Natural killer cell (primary cell): ENCODE data around the gene C2CD3. TPM values are rescaled to one million over a fixed set of nuclear protein-coding genes. Genes with fewer than 3 reads are reported as not detected.

ENCODE experiments used
- ATAC-seq, 3 donors: fragments of 150-1000 bp in 2 of 3; fragments of 200-7000 bp in 1 of 3; cut with Tn5 transposase; 1 replicate in 1 of 3; 2 replicates in 2 of 3; pipeline ENCODE4 v1.10.0; 2021; ENCODE audit warnings: mild to moderate bottlenecking in 2 of 3, moderate library complexity in 2 of 3
- DNase-seq, 2 donors: peaks; one replicate each; pipeline versions ENCODE4 v3.0.0 to v3.0.0-alpha.2; 2013 to 2021; ENCODE audit warnings: mixed read lengths in 1 of 2
- H3K27ac ChIP-seq: one replicate; pipeline ENCODE4 v1.5.1; 2013; ENCODE audit warnings: mild to moderate bottlenecking, low read length
- H3K27me3 ChIP-seq: one replicate; pipeline ENCODE4 v1.6.1; 2013; ENCODE audit warnings: low read length; ENCODE audit not compliant: control insufficient read depth, insufficient read depth
- H3K36me3 ChIP-seq: one replicate; pipeline ENCODE4 v1.6.1; 2013; ENCODE audit warnings: low read length; ENCODE audit not compliant: control insufficient read depth, insufficient read depth
- H3K4me1 ChIP-seq: one replicate; pipeline ENCODE4 v1.6.1; 2013; ENCODE audit warnings: low read length; ENCODE audit not compliant: control insufficient read depth, insufficient read depth
- H3K4me3 ChIP-seq: one replicate; pipeline ENCODE4 v1.5.1; 2013; ENCODE audit warnings: low read length
- H3K9me3 ChIP-seq: one replicate; pipeline ENCODE4 v1.6.1; 2013; ENCODE audit warnings: low read length; ENCODE audit not compliant: control insufficient read depth, insufficient read depth
- H3K27ac Mint-ChIP-seq, 2 donors: one replicate each; pipeline ENCODE4 v1.8.0; 2022; ENCODE audit warnings: mild to moderate bottlenecking in 2 of 2, mixed read lengths in 2 of 2, moderate library complexity in 1 of 2
- H3K27me3 Mint-ChIP-seq, 2 donors: one replicate each; pipeline ENCODE4 v1.8.0; 2022; ENCODE audit warnings: low read depth in 2 of 2, mixed read lengths in 2 of 2
- H3K36me3 Mint-ChIP-seq: one replicate; pipeline ENCODE4 v1.8.0; 2022; ENCODE audit warnings: mixed read lengths
- H3K4me1 Mint-ChIP-seq, 2 donors: one replicate each; pipeline ENCODE4 v1.8.0; 2022; ENCODE audit warnings: mixed read lengths in 2 of 2
- H3K4me3 Mint-ChIP-seq: one replicate; pipeline ENCODE4 v1.8.0; 2022; ENCODE audit warnings: mild to moderate bottlenecking, moderate library complexity, mixed read lengths
- H3K9me3 Mint-ChIP-seq, 2 donors: one replicate each; pipeline ENCODE4 v1.8.0; 2022; ENCODE audit warnings: mixed read lengths in 2 of 2
- CTCF ChIP-seq: fragments of 200-600 bp; IDR thresholded peaks from one replicate; pipeline ENCODE4 v1.8.0; 2022; ENCODE audit warnings: antibody characterized with exemption
- WGBS: methylation state at CpG from one replicate; pipeline ENCODE4 v1.1.7; 2013; ENCODE audit warnings: missing lambda C conversion rate; ENCODE audit not compliant: insufficient coverage; 5-methylcytosine and 5-hydroxymethylcytosine counted together
- intact Hi-C: fragments of 100-400 bp; cut with micrococcal nuclease; formaldehyde crosslinking; loops from one replicate; pipeline ENCODE4 v1.14.2; 2022
- total RNA-seq, 4 donors: library from RNA; stranded (reverse); fragments of 120-200 nt in 1 of 4; gene quantifications; one replicate each; pipeline versions ENCODE4 v1.2.3 to v1.2.4, GENCODE V29; 2013 to 2022

C2CD3 gene
- total RNA-seq, 3 donors from 2014 or later (not counting 1 experiment from before 2014, with no cell fraction given), result 55.0 to 67.6 (median 58.1) TPM

- intact Hi-C loops, result no loop called here
- no peak for TF ChIP-seq CTCF
- ATAC-seq, result no peak
- Histone ChIP-seq H3K27me3 (no peaks in the 10 kb centered on the region), H3K9me3 (no peaks in the 10 kb centered on the region), H3K27ac (no peak overlapping the region), H3K4me1 (no peaks in the 10 kb centered on the region), H3K36me3 (peaks cover 18% of the 10 kb centered on the region), H3K4me3 (no peak overlapping the region)
- no peaks in the 10 kb centered on the region for H3K9me3 Mint-ChIP-seq
- H3K27me3 Mint-ChIP-seq, result no peaks in the 10 kb centered on the region
- no peak overlapping the region for H3K4me3 Mint-ChIP-seq
- peaks cover 15% of the 10 kb centered on the region for H3K36me3 Mint-ChIP-seq
- H3K4me1 Mint-ChIP-seq, result peaks cover 17 to 25% of the 10 kb centered on the region in 2 donors
- no peak overlapping the region for H3K27ac Mint-ChIP-seq
- DNase-seq, result no peak
Measured at GRCh38 chr11:74159642-74160041, 11.2 kb downstream of the C2CD3 start.

DNA sequence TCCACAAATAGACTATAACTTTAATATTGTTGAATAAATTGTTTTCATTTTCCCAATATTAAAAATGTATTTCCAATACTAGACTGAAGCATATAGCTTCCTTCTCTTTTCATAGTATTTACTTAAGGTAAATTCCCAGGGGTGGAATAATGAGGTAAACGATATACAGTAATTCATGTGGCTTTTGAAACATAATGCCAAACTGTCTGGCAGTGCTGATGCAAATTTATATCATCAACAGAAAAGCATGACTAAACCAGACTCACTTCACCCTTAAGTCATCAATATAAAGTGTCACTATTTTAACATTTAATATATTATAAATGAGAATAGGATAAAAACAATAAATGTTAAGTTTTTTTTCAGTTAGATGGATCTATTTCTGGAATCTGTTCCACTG lies 13.6 kb downstream of the C2CD3 start:
- Mint-ChIP-seq H3K27me3 (no peaks in the 10 kb centered on the region), H3K36me3 (peaks cover 15% of the 10 kb centered on the region), H3K4me3 (no peak overlapping the region), H3K9me3 (no peaks in the 10 kb centered on the region), H3K4me1 (peaks cover 20 to 29% of the 10 kb centered on the region in 2 donors), H3K27ac (no peak overlapping the region)
- intact Hi-C loops, result no loop called here
- no peak for TF ChIP-seq CTCF
- no peak overlapping the region for H3K4me3 ChIP-seq
- H3K9me3 ChIP-seq, result no peaks in the 10 kb centered on the region
- H3K36me3 ChIP-seq, result peaks cover 10% of the 10 kb centered on the region
- H3K4me1 ChIP-seq, result no peaks in the 10 kb centered on the region
- no CpG with 5 or more reads among the region's 1 CpG for WGBS
- ATAC-seq, result no peak
- H3K27me3 ChIP-seq, result no peaks in the 10 kb centered on the region
- no peak overlapping the region for H3K27ac ChIP-seq
- DNase-seq, result no peak

DNA sequence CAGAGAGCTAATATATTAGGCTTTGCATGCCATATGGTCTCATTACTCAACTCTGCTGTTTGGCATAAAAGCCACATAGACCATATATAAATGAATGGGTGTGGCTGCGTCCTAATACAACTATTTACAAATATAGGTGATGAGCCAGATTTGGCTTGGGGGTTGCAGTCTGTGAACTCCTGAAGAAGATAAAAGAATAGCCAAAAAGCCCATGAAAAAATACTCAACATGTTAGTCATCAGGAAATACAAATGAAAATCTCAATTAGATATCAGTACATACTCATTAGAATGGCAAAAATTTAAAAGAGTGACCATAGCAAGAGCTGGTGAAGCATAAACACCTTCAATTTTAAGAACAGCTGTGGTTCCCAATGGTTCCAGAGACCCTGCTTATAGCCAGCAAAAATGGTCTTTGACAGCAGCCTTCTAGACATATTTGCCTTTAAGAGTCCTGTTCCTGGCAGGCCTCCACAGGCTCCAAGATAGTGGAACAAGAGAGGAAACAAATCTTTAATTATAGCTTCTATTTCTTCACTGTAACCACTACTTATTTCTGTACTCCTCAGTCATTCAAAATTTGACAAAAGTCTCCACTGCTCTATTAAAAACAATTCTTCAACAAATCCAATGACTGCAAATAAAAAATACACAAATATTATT lies 16.1 kb downstream of the C2CD3 start:
- TF ChIP-seq CTCF, result no peak
- ATAC-seq, result no peak
- intact Hi-C loops, result no loop called here
- H3K9me3 ChIP-seq, result no peaks in the 10 kb centered on the region
- no peaks in the 10 kb centered on the region for H3K4me1 ChIP-seq
- no CpG with 5 or more reads among the region's 1 CpG for WGBS
- Mint-ChIP-seq H3K4me1 (peaks cover 5 to 29% of the 10 kb centered on the region in 2 donors), H3K36me3 (peaks cover 6% of the 10 kb centered on the region), H3K27me3 (no peaks in the 10 kb centered on the region), H3K9me3 (no peaks in the 10 kb centered on the region), H3K27ac (no peak overlapping the region), H3K4me3 (no peak overlapping the region)
- H3K27me3 ChIP-seq, result no peaks in the 10 kb centered on the region
- H3K4me3 ChIP-seq, result no peak overlapping the region
- H3K36me3 ChIP-seq, result no peaks in the 10 kb centered on the region
- H3K27ac ChIP-seq, result no peak overlapping the region
- DNase-seq, result no peak

- Mint-ChIP-seq H3K4me3 (no peak overlapping the region), H3K27ac (no peak overlapping the region), H3K36me3 (peaks cover 6% of the 10 kb centered on the region), H3K27me3 (no peaks in the 10 kb centered on the region), H3K4me1 (peaks cover 5 to 29% of the 10 kb centered on the region in 2 donors), H3K9me3 (no peaks in the 10 kb centered on the region)
- Histone ChIP-seq H3K4me1 (no peaks in the 10 kb centered on the region), H3K27ac (no peak overlapping the region), H3K36me3 (no peaks in the 10 kb centered on the region), H3K4me3 (no peak overlapping the region), H3K27me3 (no peaks in the 10 kb centered on the region), H3K9me3 (no peaks in the 10 kb centered on the region)
- DNase-seq, result no peak
- intact Hi-C loops, result no loop called here
- no peak for TF ChIP-seq CTCF
- ATAC-seq, result no peak
Measured at GRCh38 chr11:74153224-74153623, 17.6 kb downstream of the C2CD3 start.
